Left hindlimb (tissue), 1 donor: ENCODE data around the gene TTC7B.

Source experiments
- DNase-seq: peaks from one replicate; pipeline ENCODE4 v3.0.0-alpha.2; 2018

The TTC7B gene

DNA sequence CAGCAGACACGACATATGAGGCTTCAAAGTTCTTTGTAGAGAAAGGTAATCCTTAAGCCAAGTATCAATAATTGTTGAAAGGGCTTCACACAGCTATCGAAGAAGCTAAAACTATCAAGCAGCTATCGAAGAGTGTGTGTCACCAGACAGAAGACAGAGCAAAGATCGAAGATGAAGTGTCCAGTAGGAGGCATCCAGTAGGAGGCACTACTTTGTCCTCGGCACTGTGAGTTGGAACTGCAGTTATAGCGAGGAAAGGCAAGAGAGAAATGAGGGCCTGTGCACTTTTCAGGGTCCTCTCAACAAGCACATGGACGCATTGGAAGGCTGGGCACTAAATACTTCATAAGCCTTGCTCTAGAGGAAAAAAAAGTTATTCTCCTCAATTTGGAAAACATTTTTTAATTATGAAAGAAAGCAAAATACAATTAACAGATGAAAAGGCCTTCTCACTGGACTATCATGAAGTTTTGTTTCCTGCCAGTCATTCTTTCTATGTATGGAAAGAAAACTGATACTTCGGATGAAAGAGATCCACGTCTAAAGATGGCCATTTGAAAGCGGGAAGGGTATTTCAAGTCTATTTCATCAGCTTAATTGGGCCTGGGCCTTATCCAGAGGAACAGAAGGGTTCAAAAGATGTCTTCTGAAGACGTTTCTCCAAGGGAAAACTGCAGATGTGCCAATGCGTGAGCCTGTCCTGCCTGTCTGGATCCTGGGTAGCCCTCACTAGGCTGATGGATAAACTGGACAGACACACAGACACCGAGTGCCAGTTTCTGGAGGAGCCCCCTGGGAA lies 244.9 kb downstream of the TTC7B start:
- DNase-seq: no peak

GRCh38 chr14:90570461-90570860 lies 245.8 kb downstream of the TTC7B start:
- no peak for DNase-seq

DNA sequence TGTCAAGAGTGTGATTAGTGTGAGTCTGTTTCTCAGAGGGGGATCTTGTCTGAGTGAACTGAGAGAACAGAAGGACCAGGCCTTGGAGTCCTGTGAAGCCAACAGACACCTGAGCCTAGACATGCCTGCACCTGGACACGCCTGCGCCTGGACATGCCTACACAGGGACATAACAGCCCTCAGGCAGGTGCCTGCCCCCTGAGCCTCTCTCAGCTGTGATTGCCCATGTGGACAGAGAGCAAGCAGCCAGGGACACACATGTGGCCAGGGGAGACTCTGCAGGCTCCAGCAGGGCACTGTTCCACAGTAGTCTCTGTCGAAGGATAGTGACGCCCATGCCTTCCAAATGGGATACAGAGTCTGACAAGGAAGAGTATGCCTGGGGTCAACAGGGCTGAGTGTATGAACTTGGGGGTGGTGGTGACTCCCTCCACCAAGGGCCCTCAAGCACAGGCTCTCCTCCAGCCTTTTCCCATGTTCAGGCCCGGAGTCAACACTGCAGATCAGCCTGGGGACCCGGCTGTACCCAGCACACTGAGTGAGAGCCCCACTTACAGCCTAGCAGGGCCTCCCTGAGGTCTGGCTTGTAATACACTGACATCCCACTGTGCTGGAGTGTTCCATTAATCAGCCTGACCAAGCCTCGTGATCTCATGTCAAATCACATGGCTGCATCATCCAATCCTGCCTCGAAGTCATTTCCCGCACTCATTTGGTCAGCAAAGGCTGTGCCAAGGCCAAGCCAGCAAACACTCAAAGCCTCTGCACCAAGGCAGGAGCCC lies 246.4 kb downstream of the TTC7B start:
- no peak for DNase-seq

GRCh38 chr14:90569201-90569600 lies 247.0 kb downstream of the TTC7B start:
- no peak for DNase-seq

- DNase-seq: no peak
Observed at GRCh38 chr14:90568405-90568804, 247.8 kb downstream of the TTC7B start.

DNA sequence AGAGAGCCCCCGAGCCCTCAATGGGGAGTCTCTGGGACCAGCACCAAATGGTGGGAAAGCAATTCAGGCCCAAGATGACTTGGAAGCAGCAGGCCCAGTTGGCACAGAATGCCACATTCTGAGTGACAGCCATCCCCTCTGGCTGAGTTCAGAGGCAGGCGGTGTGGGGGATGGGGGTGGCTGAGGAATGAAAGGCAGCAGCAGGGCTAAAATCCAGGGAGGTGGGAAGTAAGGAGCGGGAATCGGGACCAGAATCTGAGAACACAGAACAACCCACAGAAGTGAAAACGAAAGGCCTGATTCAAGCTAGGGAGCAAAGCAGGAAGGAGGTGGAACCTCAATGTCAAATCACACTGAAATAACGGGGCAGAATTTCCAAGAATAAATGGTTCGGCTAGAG lies 248.2 kb downstream of the TTC7B start:
- no peak for DNase-seq

- no peak for DNase-seq
Observed at GRCh38 chr14:90567191-90567590, 249.0 kb downstream of the TTC7B start.

GRCh38 chr14:90566481-90566880 lies 249.7 kb downstream of the TTC7B start:
- no peak for DNase-seq

DNA sequence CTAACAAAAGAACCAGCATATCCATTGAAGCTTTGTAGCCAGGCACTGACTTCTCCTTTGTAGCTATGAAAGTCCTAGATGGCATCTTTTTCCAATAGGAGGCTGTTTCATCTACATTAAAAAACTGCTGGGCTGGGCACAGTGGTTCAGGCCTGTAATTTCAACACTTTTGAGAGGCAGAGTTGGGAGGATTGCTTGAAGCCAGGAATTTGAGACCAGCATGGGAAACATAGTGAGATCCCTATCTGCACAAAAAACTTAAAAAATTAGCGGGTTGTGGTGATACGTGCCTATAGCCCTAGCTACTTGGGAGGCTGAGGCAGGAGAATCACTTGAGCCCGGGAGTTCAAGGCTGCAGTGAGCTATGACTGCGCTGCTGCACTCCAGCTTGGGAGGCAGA lies 251.7 kb downstream of the TTC7B start:
- no peak for DNase-seq

GRCh38 chr14:90562652-90563051 lies 253.6 kb downstream of the TTC7B start:
- no peak for DNase-seq

DNA sequence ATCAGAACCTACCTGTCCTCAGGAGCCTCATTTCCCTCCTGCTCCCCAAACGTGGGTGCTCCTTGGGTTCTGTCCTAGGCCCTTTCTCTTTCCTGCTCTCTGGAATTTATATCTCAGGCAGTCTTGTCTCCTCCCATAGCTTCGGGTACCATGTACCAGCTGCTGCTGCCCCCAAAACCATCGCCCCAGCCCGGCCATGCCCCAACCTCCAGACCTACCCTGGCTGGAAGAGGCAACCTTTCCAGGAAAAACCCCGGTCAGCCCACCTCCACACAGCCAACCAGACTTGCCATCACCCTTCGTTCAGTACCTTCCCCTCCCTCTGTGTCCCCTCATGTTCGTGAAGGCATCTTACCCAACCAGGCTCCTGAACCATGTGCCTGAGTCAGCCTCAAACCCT lies 254.3 kb downstream of the TTC7B start:
- no peak for DNase-seq

- DNase-seq: no peak
Observed at GRCh38 chr14:90560991-90561390, 255.2 kb downstream of the TTC7B start.

- DNase-seq: no peak
Observed at GRCh38 chr14:90560558-90560957, 255.7 kb downstream of the TTC7B start.

DNA sequence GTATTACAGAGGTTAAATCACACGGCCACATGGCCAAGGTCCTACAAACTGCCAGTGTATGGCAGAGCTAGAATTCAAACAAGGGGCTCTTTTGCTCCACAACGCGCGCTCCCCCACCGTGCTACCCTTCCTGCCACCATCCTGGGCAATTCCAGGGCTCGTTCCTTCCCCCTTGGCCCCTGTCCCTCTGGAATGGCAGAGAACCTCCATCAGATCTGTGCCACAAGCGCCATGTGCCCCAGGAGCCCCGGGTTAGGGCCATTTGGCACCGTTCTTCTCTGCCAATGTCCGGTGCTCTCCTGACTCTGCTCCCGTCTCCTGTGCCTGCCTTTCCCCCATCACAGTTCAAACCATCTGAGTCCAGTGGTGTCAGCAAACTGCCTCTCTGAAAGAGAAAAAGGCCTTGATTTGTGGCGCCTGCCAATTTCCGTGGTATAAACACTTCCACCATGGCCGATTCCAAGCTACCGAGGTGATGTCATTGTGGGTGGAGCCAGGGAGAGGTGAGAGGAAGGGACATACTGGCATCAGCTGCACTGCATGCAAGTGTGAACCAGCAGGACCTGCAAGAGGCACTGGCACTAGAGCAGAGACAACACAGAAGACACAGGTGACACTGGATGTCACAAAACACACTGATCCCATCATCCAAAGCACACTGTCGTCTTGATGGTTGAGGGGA lies 256.3 kb downstream of the TTC7B start:
- no peak for DNase-seq

GRCh38 chr14:90558983-90559590 lies 257.1 kb downstream of the TTC7B start:
- DNase-seq: no peak

- DNase-seq: no peak
Observed at GRCh38 chr14:90558041-90558982, 257.9 kb downstream of the TTC7B start.

DNA sequence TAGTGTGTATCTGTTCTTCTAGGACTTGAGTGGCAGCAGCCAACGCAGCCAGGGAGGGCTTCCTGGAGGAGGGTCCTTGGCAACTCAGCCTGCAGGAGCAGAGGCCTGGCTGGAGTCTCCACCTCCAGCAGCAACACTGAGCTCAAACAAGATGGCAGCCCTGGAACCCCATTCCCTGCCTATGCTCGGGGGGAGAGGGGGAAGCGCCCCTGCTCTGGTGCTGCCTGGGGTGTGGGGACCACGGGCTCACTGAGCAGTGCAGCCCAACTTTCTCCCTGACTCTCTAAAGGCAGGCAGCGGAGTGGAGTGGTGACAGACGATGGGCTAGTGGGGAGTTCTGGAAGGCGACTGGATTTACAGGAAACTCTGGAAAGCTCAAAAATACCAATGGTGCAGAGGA lies 258.7 kb downstream of the TTC7B start:
- DNase-seq: no peak

DNA sequence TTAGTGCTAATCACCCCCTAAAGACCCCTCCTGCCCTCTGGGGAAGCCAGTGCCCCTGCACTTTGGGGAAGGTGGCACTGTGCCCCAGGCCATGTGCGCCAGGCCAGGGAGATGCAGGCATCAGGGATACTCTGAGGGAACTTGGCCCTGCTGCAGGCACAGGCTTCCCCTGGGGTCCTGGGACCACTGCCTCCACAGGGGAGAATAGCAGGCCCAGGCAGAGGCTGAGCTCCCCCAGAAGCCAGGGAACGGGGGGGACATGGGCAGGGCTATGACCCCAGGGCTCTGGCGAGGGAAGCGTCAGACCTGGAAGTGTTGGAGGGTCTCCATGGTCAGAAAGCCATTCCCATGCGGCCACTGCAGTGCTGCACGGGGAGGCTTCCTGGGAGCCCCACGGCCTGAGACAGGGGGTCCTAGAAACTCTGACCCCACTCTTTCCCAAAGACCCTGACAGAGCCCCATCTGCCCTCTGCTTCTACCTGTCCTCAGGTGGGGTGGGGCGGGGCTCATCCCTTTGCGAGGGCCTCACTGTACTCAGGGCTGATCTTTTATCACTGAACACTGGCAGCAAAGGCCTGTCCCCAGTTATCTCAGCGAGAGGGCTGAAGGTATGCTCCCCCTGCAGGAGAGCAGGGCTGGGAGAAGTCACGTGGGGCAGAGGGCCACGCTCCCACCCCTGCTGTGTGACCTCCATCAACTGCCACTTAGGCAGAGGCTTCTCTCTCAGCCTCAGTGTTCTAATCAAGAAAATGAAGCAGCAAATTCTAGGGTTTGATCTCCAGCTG lies 259.4 kb downstream of the TTC7B start:
- DNase-seq: no peak

GRCh38 chr14:90556012-90556477 lies 260.2 kb downstream of the TTC7B start:
- DNase-seq: no peak

- DNase-seq: no peak
Observed at GRCh38 chr14:90555126-90556011, 260.9 kb downstream of the TTC7B start.
